Measurements from ENCODE around the gene PLB1.

PLB1 gene

GRCh38 chr2:28628506-28628905 is 132.6 kb downstream of the PLB1 start:
- no peak for DNase-seq (ENCODE audit: low read depth in 3 of 3)

GRCh38 chr2:28628987-28629386 is 133.1 kb downstream of the PLB1 start:
- DNase-seq (ENCODE audit: low read depth in 3 of 3) = no peak

- no peak for DNase-seq (ENCODE audit: low read depth in 3 of 3)
These were observed 134.1 kb downstream of the PLB1 start for GRCh38 chr2:28629910-28630309.

- DNase-seq (ENCODE audit: low read depth in 3 of 3) = no peak
These were observed 134.5 kb downstream of the PLB1 start for GRCh38 chr2:28630341-28630740.

DNA sequence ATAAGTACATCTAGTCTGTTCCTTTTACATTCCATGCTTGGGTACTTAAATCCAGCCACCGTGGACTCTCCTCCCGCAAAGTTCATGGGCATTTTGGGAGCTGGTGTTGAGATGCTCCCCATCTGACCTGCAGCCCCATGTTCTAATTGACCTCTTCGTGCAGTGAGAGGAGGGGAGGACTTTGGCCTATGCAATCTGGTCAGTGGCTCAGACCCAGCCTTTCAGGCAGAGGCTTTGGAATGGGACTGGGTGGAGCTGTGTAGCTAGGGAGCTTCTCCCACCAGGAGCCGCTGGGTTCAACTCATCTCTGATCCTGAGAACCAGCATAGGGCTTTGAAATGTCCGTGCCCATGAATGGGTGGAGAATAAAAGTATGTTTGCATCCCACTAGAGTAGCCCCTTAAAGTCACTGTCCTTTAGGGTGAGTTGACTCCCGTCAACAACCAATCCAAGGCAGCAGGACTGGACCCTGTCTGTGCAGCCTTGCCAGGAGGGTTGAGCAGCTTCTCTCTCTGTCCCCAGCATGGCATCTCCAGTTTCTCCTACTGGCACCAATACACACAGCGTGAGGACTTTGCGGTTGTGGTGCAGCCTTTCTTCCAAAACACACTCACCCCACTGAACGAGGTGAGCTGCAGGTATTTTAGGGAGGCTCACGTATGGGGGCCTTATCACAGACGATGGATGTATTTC is 135.8 kb downstream of the PLB1 start:
- no peak for DNase-seq (ENCODE audit: low read depth in 3 of 3)

GRCh38 chr2:28632791-28633190 is 136.9 kb downstream of the PLB1 start:
- no peak for DNase-seq (ENCODE audit: low read depth in 3 of 3)

DNA sequence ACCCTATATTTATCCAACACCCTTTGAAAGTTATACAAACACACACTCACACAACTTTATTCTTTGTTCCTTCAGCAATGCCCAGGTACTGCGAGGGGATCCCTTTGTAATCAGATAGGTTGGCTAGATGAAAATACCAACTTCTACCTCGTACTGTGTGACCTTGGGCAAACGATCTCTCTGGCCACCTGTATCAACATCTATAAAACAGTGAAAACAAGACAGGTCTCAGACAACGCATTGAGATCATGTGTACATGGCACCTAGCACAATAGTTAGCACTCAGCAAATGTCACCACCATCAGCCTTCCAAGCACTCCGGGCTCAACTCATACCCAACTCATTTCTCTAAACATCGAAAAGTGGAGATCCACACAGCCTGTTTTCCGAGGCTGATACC is 137.3 kb downstream of the PLB1 start:
- no peak for DNase-seq (ENCODE audit: low read depth in 3 of 3)

DNA sequence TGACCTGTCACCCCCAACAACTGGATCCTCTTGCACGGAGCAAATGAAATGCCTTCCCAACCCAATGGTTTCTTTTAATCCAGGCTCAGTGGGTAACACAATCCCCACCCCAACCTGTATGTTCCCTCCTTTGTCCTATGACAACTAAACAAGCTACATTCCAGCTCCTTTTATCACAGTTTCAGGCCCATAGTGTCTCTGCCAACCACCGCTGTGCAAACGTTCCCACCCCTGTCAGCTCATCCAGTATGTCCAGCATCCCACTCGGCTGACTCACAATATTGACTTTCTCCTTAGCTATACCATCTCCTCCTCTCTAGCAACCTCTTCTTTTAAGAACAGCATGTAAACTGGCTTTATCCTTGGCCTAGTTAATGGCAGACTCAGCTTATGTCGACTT is 137.9 kb downstream of the PLB1 start:
- no peak for DNase-seq (ENCODE audit: low read depth in 3 of 3)

- no peak for DNase-seq (ENCODE audit: low read depth in 3 of 3)
These were observed 139.3 kb downstream of the PLB1 start for GRCh38 chr2:28635191-28635611.

DNA sequence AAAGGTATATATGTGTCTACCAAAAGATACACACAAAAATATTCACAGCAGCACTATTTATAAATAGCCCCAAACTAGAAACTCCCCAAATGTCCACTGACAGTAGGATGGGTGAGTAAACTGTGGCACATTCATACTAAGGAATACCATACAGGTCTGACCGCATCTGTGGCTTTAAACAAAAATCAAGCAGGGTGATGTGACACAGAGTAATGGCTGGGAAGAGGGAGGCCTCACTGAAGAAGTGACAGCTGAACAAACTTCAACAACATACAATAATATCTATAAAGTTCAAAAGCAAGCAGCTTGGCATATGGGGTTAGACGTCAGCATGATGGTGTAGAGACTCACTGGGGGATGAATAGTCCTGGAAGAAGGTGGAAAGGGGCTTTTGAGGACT is 140.6 kb downstream of the PLB1 start:
- no peak for DNase-seq (ENCODE audit: low read depth in 3 of 3)

GRCh38 chr2:28637066-28638047 is 141.5 kb downstream of the PLB1 start:
- no peak for DNase-seq (ENCODE audit: low read depth in 3 of 3)

DNA sequence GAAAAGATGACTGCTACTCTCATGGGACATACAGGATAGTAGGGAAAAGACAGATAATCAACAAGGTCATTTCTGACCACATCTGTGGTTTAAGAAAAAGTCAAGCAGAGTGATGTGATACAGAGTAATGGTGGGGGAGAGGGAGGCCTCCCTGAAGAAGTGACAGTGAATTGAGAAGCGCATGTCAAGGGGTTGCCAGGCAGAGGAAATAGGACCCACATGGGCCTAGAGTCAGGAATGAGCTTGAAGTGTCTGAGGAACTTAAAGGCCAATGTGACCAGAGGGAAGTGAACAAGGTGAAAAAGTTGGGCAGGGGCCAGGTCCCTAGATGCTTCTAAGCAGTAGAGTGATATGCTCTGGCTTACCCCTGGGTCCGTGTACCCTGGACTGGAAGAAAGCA is 142.2 kb downstream of the PLB1 start:
- DNase-seq (ENCODE audit: low read depth in 3 of 3) = no peak

GRCh38 chr2:28639092-28639691 is 143.3 kb downstream of the PLB1 start:
- no peak for DNase-seq (ENCODE audit: low read depth in 3 of 3)

GRCh38 chr2:28639836-28640235 is 144.0 kb downstream of the PLB1 start:
- no peak for DNase-seq (ENCODE audit: low read depth in 3 of 3)

- no peak for DNase-seq (ENCODE audit: low read depth in 3 of 3)
These were observed 144.5 kb downstream of the PLB1 start for GRCh38 chr2:28640260-28640907.

GRCh38 chr2:28640908-28641300 is 145.0 kb downstream of the PLB1 start:
- no peak for DNase-seq (ENCODE audit: low read depth in 3 of 3)

- no peak for DNase-seq (ENCODE audit: low read depth in 3 of 3)
These were observed 146.9 kb downstream of the PLB1 start for GRCh38 chr2:28642796-28643195.

- DNase-seq (ENCODE audit: low read depth in 3 of 3) = no peak
These were observed 147.5 kb downstream of the PLB1 start for GRCh38 chr2:28643327-28643726.

DNA sequence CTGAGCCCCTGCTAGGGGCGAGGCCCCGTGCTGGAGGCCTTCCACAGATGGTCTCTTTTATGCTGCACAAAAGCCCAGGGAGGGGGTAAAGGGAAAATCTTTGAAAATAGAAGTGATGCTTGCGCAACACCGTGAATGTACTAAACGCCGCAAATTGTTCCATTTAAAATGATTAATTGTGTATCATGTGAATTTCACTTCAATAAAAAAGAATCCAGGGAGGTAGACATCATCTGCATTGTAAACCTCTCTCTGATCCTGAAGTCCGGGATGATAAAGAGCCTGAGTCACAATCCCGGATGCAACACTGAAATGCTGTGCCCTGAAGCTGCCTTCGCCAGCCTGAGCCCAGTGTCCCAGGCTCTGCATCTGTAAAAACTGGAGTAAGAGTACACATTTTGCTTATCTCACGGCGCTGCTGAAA is 148.1 kb downstream of the PLB1 start:
- no peak for DNase-seq (ENCODE audit: low read depth in 3 of 3)

DNA sequence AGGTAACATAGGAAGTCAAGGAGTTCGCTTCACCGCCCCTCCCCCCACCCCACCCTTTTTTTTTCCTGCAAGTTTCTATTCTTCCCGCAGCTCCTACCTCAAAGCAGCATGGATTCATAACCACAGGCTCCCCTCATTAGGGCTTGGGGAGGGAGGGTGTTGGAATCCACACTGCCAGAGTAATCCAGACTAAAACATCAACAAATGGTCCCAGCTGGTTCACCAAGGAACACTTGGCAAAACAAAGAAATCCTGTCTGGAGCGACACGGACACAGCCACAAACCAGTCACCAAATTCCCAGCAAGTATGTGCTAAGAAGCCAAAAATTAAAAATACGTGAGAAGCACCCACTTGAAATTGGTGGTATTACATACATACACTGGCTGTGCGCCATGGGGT is 148.9 kb downstream of the PLB1 start:
- DNase-seq (ENCODE audit: low read depth in 3 of 3) = no peak

GRCh38 chr2:28645553-28645952 is 149.7 kb downstream of the PLB1 start:
- no peak for DNase-seq (ENCODE audit: low read depth in 3 of 3)

DNA sequence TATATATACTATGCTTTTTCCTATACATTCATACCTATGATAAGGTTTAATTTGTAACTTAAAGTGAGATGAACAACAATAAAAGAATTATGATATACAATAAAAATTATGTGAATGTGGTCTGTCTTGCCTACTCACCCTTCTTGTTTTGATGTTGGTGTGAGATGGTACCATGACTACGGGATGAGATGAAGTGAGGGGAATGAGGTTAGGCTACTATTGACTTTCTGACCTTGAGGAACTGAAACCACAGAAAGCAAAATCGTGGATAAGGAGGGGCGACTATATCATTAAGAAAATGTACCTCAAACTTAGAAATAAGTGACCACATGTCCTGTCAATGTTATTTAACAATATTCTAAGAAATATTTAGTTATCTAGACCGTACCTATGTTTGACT is 151.8 kb downstream of the PLB1 start:
- DNase-seq (ENCODE audit: low read depth in 3 of 3) = no peak

All from stimulated activated CD4-positive, alpha-beta T cell treated with anti-CD3 and anti-CD28 coated beads, TNF-alpha, amount 100 ng/mL, for 4 hours (primary cell).